OCI-M2 (cell line): ENCODE data around the gene KCNJ10.

Experiments used
- DNase-seq: peaks from one replicate; lab custom pipeline; 2025; ENCODE audit not compliant: unreplicated experiment; lab: John Stamatoyannopoulos, UW

KCNJ10 gene

GRCh38 chr1:159970932-159971342 is 99.0 kb downstream of the KCNJ10 start:
- DNase-seq = no peak

GRCh38 chr1:159968901-159969300 is 101.1 kb downstream of the KCNJ10 start:
- no peak for DNase-seq

- no peak for DNase-seq
Observed at GRCh38 chr1:159965263-159965662, 104.7 kb downstream of the KCNJ10 start.

- DNase-seq = no peak
Observed at GRCh38 chr1:159964144-159964543, 105.8 kb downstream of the KCNJ10 start.

GRCh38 chr1:159962176-159962575 is 107.8 kb downstream of the KCNJ10 start:
- DNase-seq = no peak

GRCh38 chr1:159961636-159962035 is 108.3 kb downstream of the KCNJ10 start:
- no peak for DNase-seq

GRCh38 chr1:159960721-159961381 is 109.1 kb downstream of the KCNJ10 start:
- DNase-seq = no peak

GRCh38 chr1:159959451-159959850 is 110.5 kb downstream of the KCNJ10 start:
- no peak for DNase-seq

GRCh38 chr1:159958719-159959380 is 111.1 kb downstream of the KCNJ10 start:
- no peak for DNase-seq

GRCh38 chr1:159957824-159958268 is 112.1 kb downstream of the KCNJ10 start:
- DNase-seq = no peak

GRCh38 chr1:159955456-159955855 is 114.5 kb downstream of the KCNJ10 start:
- DNase-seq = no peak

- DNase-seq = no peak
Observed at GRCh38 chr1:159953536-159954515, 116.1 kb downstream of the KCNJ10 start, which contains the start of gene SLAMF9. SLAMF9 (minus strand) TSS chr1:159954237; CDS start chr1:159954137, 100 bp downstream.

- DNase-seq = no peak
Observed at GRCh38 chr1:159952932-159953331, 117.0 kb downstream of the KCNJ10 start.

GRCh38 chr1:159951551-159951950 is 118.4 kb downstream of the KCNJ10 start:
- no peak for DNase-seq

GRCh38 chr1:159951016-159951415 is 118.9 kb downstream of the KCNJ10 start:
- DNase-seq = no peak

- DNase-seq = no peak
Observed at GRCh38 chr1:159949981-159950381, 120.0 kb downstream of the KCNJ10 start.

- no peak for DNase-seq
Observed at GRCh38 chr1:159949123-159949522, 120.8 kb downstream of the KCNJ10 start.
